ENCODE results near the gene CEL.
"Not testable (repeated sequence)": the region's sequence is repeated elsewhere in the genome, so short reads cannot be mapped to it uniquely, and the experiment has no call there.

The CEL gene

DNA sequence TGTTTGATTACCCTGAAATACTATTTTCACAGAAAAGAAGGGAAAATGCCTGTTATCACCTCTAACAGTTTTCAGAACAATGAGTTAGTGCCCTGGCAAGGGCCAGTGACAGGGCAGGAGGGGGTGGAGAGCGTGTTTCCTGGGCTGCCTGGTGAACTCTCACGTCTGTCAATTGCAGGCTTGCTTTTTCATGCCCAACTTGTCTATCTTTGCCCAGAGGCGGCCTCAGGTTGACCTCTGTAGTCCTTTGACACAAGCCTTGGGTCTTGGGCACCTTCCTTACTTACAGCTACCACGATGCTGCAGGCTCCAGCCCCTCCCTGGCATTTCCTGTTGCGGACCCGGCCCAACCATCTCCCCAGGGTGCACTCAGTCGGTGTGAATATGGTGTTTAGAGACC, 2.2 kb upstream of the CEL start:
- Mint-ChIP-seq H3K4me3 (no peak overlapping the region), H3K27ac (ENCODE audit: low read depth) (no peak overlapping the region), H3K4me1 (peaks cover 25% of the 10 kb centered on the region), H3K36me3 (ENCODE audit: insufficient read depth) (peaks cover 10% of the 10 kb centered on the region), H3K27me3 (no peaks in the 10 kb centered on the region), H3K9me3 (no peaks in the 10 kb centered on the region)
- DNase-seq (ENCODE audit: low spot score in 2 of 2) (no peak), ATAC-seq (replicated peaks; ENCODE audit: extremely low read depth, poor library complexity, severe bottlenecking) (no peak)

DNA sequence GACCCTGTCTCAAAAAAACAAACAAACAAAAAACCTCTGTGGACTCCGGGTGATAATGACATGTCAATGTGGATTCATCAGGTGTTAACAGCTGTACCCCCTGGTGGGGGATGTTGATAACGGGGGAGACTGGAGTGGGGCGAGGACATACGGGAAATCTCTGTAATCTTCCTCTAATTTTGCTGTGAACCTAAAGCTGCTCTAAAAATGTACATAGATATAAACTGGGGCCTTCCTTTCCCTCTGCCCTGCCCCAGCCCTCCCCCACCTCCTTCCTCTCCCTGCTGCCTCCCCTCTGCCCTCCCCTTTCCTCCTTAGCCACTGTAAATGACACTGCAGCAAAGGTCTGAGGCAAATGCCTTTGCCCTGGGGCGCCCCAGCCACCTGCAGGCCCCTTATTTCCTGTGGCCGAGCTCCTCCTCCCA, 1.4 kb upstream of the CEL start:
- no peak overlapping the region for H3K27ac Mint-ChIP-seq (ENCODE audit: low read depth)
- DNase-seq (ENCODE audit: low spot score in 2 of 2): no peak
- peaks cover 25% of the 10 kb centered on the region for H3K4me1 Mint-ChIP-seq
- peaks cover 11% of the 10 kb centered on the region for H3K36me3 Mint-ChIP-seq (ENCODE audit: insufficient read depth)
- no peaks in the 10 kb centered on the region for H3K27me3 Mint-ChIP-seq
- no peak overlapping the region for H3K4me3 Mint-ChIP-seq
- no peaks in the 10 kb centered on the region for H3K9me3 Mint-ChIP-seq
- ATAC-seq (replicated peaks; ENCODE audit: extremely low read depth, poor library complexity, severe bottlenecking): no peak

DNA sequence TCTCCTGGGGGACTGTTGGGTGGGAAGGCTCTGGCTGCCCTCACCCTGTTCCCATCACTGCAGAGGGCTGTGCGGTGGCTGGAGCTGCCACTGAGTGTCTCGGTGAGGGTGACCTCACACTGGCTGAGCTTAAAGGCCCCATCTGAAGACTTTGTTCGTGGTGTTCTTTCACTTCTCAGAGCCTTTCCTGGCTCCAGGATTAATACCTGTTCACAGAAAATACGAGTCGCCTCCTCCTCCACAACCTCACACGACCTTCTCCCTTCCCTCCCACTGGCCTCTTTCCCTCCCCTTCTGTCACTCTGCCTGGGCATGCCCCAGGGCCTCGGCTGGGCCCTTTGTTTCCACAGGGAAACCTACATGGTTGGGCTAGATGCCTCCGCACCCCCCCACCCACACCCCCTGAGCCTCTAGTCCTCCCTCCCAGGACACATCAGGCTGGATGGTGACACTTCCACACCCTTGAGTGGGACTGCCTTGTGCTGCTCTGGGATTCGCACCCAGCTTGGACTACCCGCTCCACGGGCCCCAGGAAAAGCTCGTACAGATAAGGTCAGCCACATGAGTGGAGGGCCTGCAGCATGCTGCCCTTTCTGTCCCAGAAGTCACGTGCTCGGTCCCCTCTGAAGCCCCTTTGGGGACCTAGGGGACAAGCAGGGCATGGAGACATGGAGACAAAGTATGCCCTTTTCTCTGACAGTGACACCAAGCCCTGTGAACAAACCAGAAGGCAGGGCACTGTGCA, 590 bp upstream of the CEL start:
- not testable (repeated sequence) for H3K27ac Mint-ChIP-seq (ENCODE audit: low read depth); DNase-seq (ENCODE audit: low spot score in 2 of 2); H3K9me3 Mint-ChIP-seq; H3K36me3 Mint-ChIP-seq (ENCODE audit: insufficient read depth); H3K4me3 Mint-ChIP-seq; H3K27me3 Mint-ChIP-seq; ATAC-seq (replicated peaks; ENCODE audit: extremely low read depth, poor library complexity, severe bottlenecking)
- H3K4me1 Mint-ChIP-seq: peaks cover 25% of the 10 kb centered on the region

DNA sequence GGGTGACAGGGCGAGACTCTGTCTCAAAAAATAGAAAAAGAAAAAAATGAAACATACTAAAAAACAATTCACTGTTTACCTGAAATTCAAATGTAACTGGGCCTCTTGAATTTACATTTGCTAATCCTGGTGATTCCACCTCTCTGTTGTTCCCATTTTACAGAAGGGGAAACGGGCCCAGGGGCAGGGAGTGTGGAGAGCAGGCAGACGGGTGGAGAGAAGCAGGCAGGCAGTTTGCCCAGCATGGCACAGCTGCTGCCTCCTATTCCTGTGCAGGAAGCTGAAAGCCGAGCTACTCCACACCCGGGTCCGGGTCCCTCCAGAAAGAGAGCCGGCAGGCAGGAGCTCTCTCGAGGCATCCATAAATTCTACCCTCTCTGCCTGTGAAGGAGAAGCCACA, 788 bp downstream of the CEL start:
- not testable (repeated sequence) for H3K4me3 Mint-ChIP-seq; ATAC-seq (replicated peaks; ENCODE audit: extremely low read depth, poor library complexity, severe bottlenecking); H3K27me3 Mint-ChIP-seq; H3K9me3 Mint-ChIP-seq; DNase-seq (ENCODE audit: low spot score in 2 of 2); H3K27ac Mint-ChIP-seq (ENCODE audit: low read depth); H3K36me3 Mint-ChIP-seq (ENCODE audit: insufficient read depth)
- peaks cover 23% of the 10 kb centered on the region for H3K4me1 Mint-ChIP-seq

DNA sequence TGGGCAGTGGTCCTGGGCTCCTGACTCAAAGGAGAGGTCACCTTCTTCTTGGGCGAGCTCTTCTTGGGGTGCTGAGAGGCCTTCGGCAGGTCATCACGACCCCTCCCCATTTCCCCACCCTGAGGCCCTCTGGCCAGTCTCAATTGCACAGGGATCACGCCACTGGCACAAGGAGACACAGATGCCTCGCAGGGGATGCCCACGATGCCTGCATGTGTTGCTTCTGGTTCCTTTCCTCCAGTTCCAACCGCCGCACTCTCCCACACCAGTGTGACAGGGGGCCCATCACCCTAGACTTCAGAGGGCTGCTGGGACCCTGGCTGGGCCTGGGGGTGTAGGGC, 1.3 kb downstream of the CEL start:
- no peaks in the 10 kb centered on the region for H3K27me3 Mint-ChIP-seq
- peaks cover 18% of the 10 kb centered on the region for H3K4me1 Mint-ChIP-seq
- no peak for ATAC-seq (replicated peaks; ENCODE audit: extremely low read depth, poor library complexity, severe bottlenecking)
- H3K4me3 Mint-ChIP-seq: no peak overlapping the region
- H3K27ac Mint-ChIP-seq (ENCODE audit: low read depth): no peak overlapping the region
- DNase-seq (ENCODE audit: low spot score in 2 of 2): no peak
- no peaks in the 10 kb centered on the region for H3K9me3 Mint-ChIP-seq
- H3K36me3 Mint-ChIP-seq (ENCODE audit: insufficient read depth): peaks cover 5% of the 10 kb centered on the region

DNA sequence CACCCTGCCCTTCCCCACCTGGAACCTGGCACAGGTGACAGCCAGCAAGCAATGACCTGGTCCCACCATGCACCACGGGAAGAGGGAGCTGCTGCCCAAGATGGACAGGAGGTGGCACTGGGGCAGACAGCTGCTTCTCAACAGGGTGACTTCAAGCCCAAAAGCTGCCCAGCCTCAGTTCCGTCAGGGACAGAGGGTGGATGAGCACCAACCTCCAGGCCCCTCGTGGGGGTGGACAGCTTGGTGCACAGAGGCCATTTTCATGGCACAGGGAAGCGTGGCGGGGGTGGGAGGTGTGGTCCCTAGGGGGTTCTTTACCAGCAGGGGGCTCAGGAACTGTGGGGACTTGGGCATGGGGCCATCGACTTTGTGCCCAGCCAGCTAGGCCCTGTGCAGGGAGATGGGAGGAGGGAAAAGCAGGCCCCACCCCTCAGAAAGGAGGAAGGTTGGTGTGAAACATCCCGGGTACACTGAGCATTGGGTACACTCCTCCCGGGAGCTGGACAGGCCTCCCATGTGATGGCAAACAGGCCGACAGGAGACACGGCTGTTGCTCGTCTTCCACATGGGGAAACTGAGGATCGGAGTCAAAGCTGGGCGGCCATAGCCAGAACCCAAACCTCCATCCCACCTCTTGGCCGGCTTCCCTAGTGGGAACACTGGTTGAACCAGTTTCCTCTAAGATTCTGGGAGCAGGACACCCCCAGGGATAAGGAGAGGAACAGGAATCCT, 1.9 kb downstream of the CEL start:
- H3K4me3 Mint-ChIP-seq: no peak overlapping the region
- no peaks in the 10 kb centered on the region for H3K27me3 Mint-ChIP-seq
- H3K36me3 Mint-ChIP-seq (ENCODE audit: insufficient read depth): peaks cover 4% of the 10 kb centered on the region
- no peak for DNase-seq (ENCODE audit: low spot score in 2 of 2)
- no peaks in the 10 kb centered on the region for H3K9me3 Mint-ChIP-seq
- no peak for ATAC-seq (replicated peaks; ENCODE audit: extremely low read depth, poor library complexity, severe bottlenecking)
- no peak overlapping the region for H3K27ac Mint-ChIP-seq (ENCODE audit: low read depth)
- peaks cover 12% of the 10 kb centered on the region for H3K4me1 Mint-ChIP-seq

DNA sequence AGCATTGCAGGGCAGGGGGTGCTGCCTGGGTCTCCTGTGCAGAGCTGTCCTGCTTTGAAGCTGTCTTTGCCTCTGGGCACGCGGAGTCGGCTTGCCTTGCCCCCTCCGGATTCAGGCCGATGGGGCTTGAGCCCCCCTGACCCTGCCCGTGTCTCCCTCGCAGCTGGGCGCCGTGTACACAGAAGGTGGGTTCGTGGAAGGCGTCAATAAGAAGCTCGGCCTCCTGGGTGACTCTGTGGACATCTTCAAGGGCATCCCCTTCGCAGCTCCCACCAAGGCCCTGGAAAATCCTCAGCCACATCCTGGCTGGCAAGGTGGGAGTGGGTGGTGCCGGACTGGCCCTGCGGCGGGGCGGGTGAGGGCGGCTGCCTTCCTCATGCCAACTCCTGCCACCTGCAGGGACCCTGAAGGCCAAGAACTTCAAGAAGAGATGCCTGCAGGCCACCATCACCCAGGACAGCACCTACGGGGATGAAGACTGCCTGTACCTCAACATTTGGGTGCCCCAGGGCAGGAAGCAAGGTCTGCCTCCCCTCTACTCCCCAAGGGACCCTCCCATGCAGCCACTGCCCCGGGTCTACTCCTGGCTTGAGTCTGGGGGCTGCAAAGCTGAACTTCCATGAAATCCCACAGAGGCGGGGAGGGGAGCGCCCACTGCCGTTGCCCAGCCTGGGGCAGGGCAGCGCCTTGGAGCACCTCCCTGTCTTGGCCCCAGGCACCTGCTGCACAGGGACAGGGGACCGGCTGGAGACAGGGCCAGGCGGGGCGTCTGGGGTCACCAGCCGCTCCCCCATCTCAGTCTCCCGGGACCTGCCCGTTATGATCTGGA, 2.7 kb downstream of the CEL start:
- Mint-ChIP-seq H3K36me3 (ENCODE audit: insufficient read depth) (peaks cover 2% of the 10 kb centered on the region), H3K4me3 (no peak overlapping the region), H3K9me3 (no peaks in the 10 kb centered on the region), H3K4me1 (peaks cover 4% of the 10 kb centered on the region), H3K27me3 (no peaks in the 10 kb centered on the region), H3K27ac (ENCODE audit: low read depth) (no peak overlapping the region)
- ATAC-seq (replicated peaks; ENCODE audit: extremely low read depth, poor library complexity, severe bottlenecking) (no peak), DNase-seq (ENCODE audit: low spot score in 2 of 2) (no peak)

DNA sequence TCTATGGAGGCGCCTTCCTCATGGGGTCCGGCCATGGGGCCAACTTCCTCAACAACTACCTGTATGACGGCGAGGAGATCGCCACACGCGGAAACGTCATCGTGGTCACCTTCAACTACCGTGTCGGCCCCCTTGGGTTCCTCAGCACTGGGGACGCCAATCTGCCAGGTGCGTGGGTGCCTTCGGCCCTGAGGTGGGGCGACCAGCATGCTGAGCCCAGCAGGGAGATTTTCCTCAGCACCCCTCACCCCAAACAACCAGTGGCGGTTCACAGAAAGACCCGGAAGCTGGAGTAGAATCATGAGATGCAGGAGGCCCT, 3.2 kb downstream of the CEL start:
- ATAC-seq (replicated peaks; ENCODE audit: extremely low read depth, poor library complexity, severe bottlenecking): no peak
- no peaks in the 10 kb centered on the region for H3K27me3 Mint-ChIP-seq
- no peaks in the 10 kb centered on the region for H3K9me3 Mint-ChIP-seq
- DNase-seq (ENCODE audit: low spot score in 2 of 2): no peak
- H3K27ac Mint-ChIP-seq (ENCODE audit: low read depth): no peak overlapping the region
- H3K4me3 Mint-ChIP-seq: no peak overlapping the region
- H3K4me1 Mint-ChIP-seq: no peaks in the 10 kb centered on the region
- peaks cover 2% of the 10 kb centered on the region for H3K36me3 Mint-ChIP-seq (ENCODE audit: insufficient read depth)

DNA sequence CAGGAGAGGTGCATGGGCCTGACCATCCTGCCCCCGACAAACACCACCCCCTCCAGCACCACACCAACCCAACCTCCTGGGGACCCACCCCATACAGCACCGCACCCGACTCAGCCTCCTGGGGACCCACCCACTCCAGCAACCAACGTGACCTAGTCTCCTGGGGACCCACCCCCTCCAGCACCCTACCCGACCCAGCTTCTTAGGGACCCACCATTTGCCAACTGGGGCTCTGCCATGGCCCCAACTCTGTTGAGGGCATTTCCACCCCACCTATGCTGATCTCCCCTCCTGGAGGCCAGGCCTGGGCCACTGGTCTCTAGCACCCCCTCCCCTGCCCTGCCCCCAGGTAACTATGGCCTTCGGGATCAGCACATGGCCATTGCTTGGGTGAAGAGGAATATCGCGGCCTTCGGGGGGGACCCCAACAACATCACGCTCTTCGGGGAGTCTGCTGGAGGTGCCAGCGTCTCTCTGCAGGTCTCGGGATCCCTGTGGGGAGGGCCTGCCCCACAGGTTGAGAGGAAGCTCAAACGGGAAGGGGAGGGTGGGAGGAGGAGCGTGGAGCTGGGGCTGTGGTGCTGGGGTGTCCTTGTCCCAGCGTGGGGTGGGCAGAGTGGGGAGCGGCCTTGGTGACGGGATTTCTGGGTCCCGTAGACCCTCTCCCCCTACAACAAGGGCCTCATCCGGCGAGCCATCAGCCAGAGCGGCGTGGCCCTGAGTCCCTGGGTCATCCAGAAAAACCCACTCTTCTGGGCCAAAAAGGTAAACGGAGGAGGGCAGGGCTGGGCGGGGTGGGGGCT, 4.6 kb downstream of the CEL start:
- no peak for ATAC-seq (replicated peaks; ENCODE audit: extremely low read depth, poor library complexity, severe bottlenecking)
- no peak for DNase-seq (ENCODE audit: low spot score in 2 of 2)
- Mint-ChIP-seq H3K27me3 (no peaks in the 10 kb centered on the region), H3K27ac (ENCODE audit: low read depth) (peak overlapping the region; percentile 41), H3K36me3 (ENCODE audit: insufficient read depth) (peaks cover 2% of the 10 kb centered on the region), H3K4me1 (no peaks in the 10 kb centered on the region), H3K9me3 (no peaks in the 10 kb centered on the region), H3K4me3 (no peak overlapping the region)

DNA sequence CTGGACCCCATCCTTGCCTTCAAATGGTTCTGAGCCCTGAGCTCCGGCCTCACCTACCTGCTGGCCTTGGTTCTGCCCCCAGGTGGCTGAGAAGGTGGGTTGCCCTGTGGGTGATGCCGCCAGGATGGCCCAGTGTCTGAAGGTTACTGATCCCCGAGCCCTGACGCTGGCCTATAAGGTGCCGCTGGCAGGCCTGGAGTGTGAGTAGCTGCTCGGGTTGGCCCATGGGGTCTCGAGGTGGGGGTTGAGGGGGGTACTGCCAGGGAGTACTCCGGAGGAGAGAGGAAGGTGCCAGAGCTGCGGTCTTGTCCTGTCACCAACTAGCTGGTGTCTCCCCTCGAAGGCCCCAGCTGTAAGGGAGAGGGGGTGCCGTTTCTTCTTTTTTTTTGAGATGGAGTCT, 5.2 kb downstream of the CEL start:
- H3K27ac Mint-ChIP-seq (ENCODE audit: low read depth): no peak overlapping the region
- peaks cover 2% of the 10 kb centered on the region for H3K36me3 Mint-ChIP-seq (ENCODE audit: insufficient read depth)
- DNase-seq (ENCODE audit: low spot score in 2 of 2) (no peak), ATAC-seq (replicated peaks; ENCODE audit: extremely low read depth, poor library complexity, severe bottlenecking) (no peak)
- H3K27me3 Mint-ChIP-seq: no peaks in the 10 kb centered on the region
- H3K4me1 Mint-ChIP-seq: no peaks in the 10 kb centered on the region
- no peaks in the 10 kb centered on the region for H3K9me3 Mint-ChIP-seq
- H3K4me3 Mint-ChIP-seq: no peak overlapping the region

DNA sequence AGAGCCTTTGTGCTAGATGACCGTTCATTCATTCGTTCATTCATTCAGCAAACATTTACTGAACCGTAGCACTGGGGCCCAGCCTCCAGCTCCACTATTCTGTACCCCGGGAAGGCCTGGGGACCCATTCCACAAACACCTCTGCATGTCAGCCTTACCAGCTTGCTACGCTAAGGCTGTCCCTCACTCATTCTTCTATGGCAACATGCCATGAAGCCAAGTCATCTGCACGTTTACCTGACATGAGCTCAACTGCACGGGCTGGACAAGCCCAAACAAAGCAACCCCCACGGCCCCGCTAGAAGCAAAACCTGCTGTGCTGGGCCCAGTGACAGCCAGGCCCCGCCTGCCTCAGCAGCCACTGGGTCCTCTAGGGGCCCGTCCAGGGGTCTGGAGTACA, 6.0 kb downstream of the CEL start:
- Mint-ChIP-seq H3K9me3 (no peaks in the 10 kb centered on the region), H3K4me3 (no peak overlapping the region), H3K27ac (ENCODE audit: low read depth) (no peak overlapping the region), H3K36me3 (ENCODE audit: insufficient read depth) (peaks cover 2% of the 10 kb centered on the region), H3K27me3 (no peaks in the 10 kb centered on the region), H3K4me1 (no peaks in the 10 kb centered on the region)
- DNase-seq (ENCODE audit: low spot score in 2 of 2) (no peak), ATAC-seq (replicated peaks; ENCODE audit: extremely low read depth, poor library complexity, severe bottlenecking) (no peak)

DNA sequence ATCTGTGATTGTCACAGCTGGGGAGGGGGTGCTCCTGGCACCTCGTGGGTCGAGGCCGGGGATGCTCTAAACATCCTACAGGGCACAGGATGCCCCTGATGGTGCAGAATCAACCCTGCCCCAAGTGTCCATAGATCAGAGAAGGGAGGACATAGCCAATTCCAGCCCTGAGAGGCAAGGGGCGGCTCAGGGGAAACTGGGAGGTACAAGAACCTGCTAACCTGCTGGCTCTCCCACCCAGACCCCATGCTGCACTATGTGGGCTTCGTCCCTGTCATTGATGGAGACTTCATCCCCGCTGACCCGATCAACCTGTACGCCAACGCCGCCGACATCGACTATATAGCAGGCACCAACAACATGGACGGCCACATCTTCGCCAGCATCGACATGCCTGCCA, 6.7 kb downstream of the CEL start:
- not testable (repeated sequence) for H3K36me3 Mint-ChIP-seq (ENCODE audit: insufficient read depth); H3K27me3 Mint-ChIP-seq; H3K4me3 Mint-ChIP-seq; H3K4me1 Mint-ChIP-seq; ATAC-seq (replicated peaks; ENCODE audit: extremely low read depth, poor library complexity, severe bottlenecking); DNase-seq (ENCODE audit: low spot score in 2 of 2); H3K9me3 Mint-ChIP-seq; H3K27ac Mint-ChIP-seq (ENCODE audit: low read depth)
